Tibial nerve (tissue), 4 donors: ENCODE measurements around the gene ANKRD17.
"Not testable (repeated sequence)": the region's sequence is repeated elsewhere in the genome, so short reads cannot be mapped to it uniquely, and the experiment has no call there.

Experiments
- EP300 ChIP-seq, 2 donors: sonication (generic); formaldehyde crosslinking; IDR thresholded peaks; one replicate each; pipeline ENCODE4 v1.6.1; 2017; ENCODE audit warnings: antibody characterized with exemption in 2 of 2, mild to moderate bottlenecking in 1 of 2
- POLR2A ChIP-seq, 2 donors: fragments of 450-650 bp; IDR thresholded peaks; one replicate each; pipeline ENCODE4 v1.6.1; 2017; ENCODE audit warnings: antibody characterized with exemption in 2 of 2, mild to moderate bottlenecking in 2 of 2, moderate library complexity in 2 of 2
- TF ChIP-seq, protein P1 (sequence below), 5 experiments: fragments of 200-600 bp in 3 of 5; fragments of 450-650 bp in 2 of 5; sonication (generic) in 3 of 5; IDR thresholded peaks; one replicate each; pipeline ENCODE4 v1.5.1; 2016 to 2019; ENCODE audit warnings: antibody characterized with exemption in 5 of 5, mild to moderate bottlenecking in 3 of 5, moderate library complexity in 2 of 5

DNA sequence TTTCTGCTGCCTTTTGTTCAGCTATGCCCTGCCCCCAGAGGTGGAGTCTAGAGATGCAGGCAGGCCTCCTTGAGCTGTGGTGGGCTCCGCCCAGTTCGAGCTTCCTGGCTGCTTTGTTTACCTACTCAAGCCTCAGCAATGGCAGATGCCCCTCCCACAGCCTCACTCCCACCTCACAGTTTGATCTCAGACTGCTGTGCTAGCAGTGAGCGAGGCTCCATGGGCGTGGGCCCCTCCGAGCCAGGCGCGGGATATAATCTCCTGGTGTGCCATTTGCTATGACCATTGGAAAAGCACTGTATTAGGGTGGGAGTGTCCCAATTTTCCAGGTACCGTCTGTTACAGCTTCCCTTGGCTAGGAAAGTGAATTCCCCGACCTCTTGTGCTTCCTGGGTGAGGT, 34.1 kb upstream of the ANKRD17 start:
- TF ChIP-seq EP300, POLR2A (IDR thresholded peaks at IDR 0.05): not testable (repeated sequence)
- TF ChIP-seq, protein P1, sequence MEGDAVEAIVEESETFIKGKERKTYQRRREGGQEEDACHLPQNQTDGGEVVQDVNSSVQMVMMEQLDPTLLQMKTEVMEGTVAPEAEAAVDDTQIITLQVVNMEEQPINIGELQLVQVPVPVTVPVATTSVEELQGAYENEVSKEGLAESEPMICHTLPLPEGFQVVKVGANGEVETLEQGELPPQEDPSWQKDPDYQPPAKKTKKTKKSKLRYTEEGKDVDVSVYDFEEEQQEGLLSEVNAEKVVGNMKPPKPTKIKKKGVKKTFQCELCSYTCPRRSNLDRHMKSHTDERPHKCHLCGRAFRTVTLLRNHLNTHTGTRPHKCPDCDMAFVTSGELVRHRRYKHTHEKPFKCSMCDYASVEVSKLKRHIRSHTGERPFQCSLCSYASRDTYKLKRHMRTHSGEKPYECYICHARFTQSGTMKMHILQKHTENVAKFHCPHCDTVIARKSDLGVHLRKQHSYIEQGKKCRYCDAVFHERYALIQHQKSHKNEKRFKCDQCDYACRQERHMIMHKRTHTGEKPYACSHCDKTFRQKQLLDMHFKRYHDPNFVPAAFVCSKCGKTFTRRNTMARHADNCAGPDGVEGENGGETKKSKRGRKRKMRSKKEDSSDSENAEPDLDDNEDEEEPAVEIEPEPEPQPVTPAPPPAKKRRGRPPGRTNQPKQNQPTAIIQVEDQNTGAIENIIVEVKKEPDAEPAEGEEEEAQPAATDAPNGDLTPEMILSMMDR (IDR thresholded peaks at IDR 0.05), result not testable (repeated sequence)
